Ovary (tissue), 9 donors: Measurements from ENCODE around the gene TOMM22. TPM values are rescaled to one million over a fixed set of nuclear protein-coding genes. Genes with fewer than 3 reads are reported as not detected.
"Not testable (repeated sequence)": the region's sequence is repeated elsewhere in the genome, so short reads cannot be mapped to it uniquely, and the experiment has no call there.

Experiments used
- DNase-seq, 5 donors: peaks; one replicate each; pipeline ENCODE4 v3.0.0-alpha.2; 2019 to 2020
- H3K27ac ChIP-seq, 2 donors: fragments of 200-600 bp; one replicate each; pipeline versions ENCODE4 v1.5.1 to v1.8.0; 2019 to 2022
- H3K27me3 ChIP-seq: fragments of 200-600 bp; one replicate; pipeline ENCODE4 v1.8.0; 2022
- H3K36me3 ChIP-seq: fragments of 200-600 bp; sonication (generic); one replicate; pipeline ENCODE4 v1.5.1; 2019
- H3K4me1 ChIP-seq: one replicate; pipeline ENCODE4 v1.8.1; 2013; ENCODE audit warnings: mild to moderate bottlenecking, moderate library complexity; ENCODE audit not compliant: insufficient read depth
- H3K4me3 ChIP-seq: fragments of 200-600 bp; sonication (generic); one replicate; pipeline ENCODE4 v1.5.1; 2017
- H3K9me3 ChIP-seq, 2 donors: fragments of 200-600 bp in 1 of 2; sonication (generic) in 1 of 2; one replicate each; pipeline versions ENCODE4 v1.5.1 to v1.8.1; 2013 to 2019; ENCODE audit warnings: mild to moderate bottlenecking in 1 of 2, moderate library complexity in 1 of 2
- EP300 ChIP-seq: sonication (generic); formaldehyde crosslinking; IDR thresholded peaks from one replicate; pipeline ENCODE4 v1.6.1; 2017; ENCODE audit warnings: antibody characterized with exemption
- POLR2A ChIP-seq: fragments of 450-650 bp; IDR thresholded peaks from one replicate; pipeline ENCODE4 v1.6.1; 2017; ENCODE audit warnings: antibody characterized with exemption, mild to moderate bottlenecking, moderate library complexity
- WGBS, 3 donors: extraction: QIAGEN DNeasy Blood & Tissue Kit in 1 of 3; methylation state at CpG; one replicate each; pipeline versions ENCODE4 v1.1.5 to v1.1.7; 2013 to 2017; 5-methylcytosine and 5-hydroxymethylcytosine counted together
- intact Hi-C, 4 donors: fragments of 100-400 bp; cut with DNase I; formaldehyde crosslinking; loops; one replicate each; pipeline versions ENCODE4 v1.11.0 to v1.15.1; 2022 to 2023
- polyA plus RNA-seq, 2 donors: library from polyadenylated mRNA; stranded (reverse); fragments of 200-250 nt in 1 of 2; fragments of 350-450 nt in 1 of 2; fragmentation: Illumina TruSeq in 1 of 2; extraction: RNeasy Lipid Tissue Mini Kit (QIAGEN cat#74804) in 1 of 2; gene quantifications; one replicate each; pipeline ENCODE4 v1.2.3, GENCODE V29; 2013 to 2014
- total RNA-seq, 7 donors: library from RNA; depleted of rRNA in 2 of 7; stranded (reverse); fragments of >200 nt in 2 of 7; fragmentation: NEBNext Ultra II Directional in 3 of 7; extraction: Animal tissue kit (Norgen Biotek cat#: 25700) in 3 of 7; gene quantifications; one replicate each; pipeline versions ENCODE4 v1.1.0 to v1.2.4, GENCODE V29; 2016 to 2023
- TF ChIP-seq, protein P1 (sequence below), 3 donors: fragments of 450-650 bp in 2 of 3; fragments of 200-600 bp in 1 of 3; IDR thresholded peaks; one replicate each; pipeline versions ENCODE4 v1.5.1 to v1.8.0; 2016 to 2022; ENCODE audit warnings: antibody characterized with exemption in 3 of 3, mild to moderate bottlenecking in 1 of 3
- donor health status: DM: no; HTN: no; CAD: no; lungs with moderate emphysema.
- donor health status: DM: no; HTN: no; CAD: no.
- donor health status: Bipolar disorder and iron deficiency.
- donor health status: DM: yes; HTN: yes; CAD: no.
- donor health status: DM: no; HTN: no; CAD: no.
- donor health status: DM: yes; HTN: yes; CAD: no.

The TOMM22 gene
- total and polyA plus RNA-seq, 9 donors, result 30.0 to 96.3 (median 57.7) TPM

GRCh38 chr22:38641476-38642040 lies 40.2 kb upstream of the TOMM22 start:
- WGBS, 3 donors, result 91 to 93% (median 92%) methylated on average over 13 of the region's 13 CpGs
- no peak for DNase-seq
- intact Hi-C loops, result no loop called here
- no peaks in the 10 kb centered on the region for H3K36me3 ChIP-seq
- no peaks in the 10 kb centered on the region for H3K9me3 ChIP-seq
- no peak overlapping the region for H3K4me3 ChIP-seq
- no peak overlapping the region for H3K27ac ChIP-seq
- no peak for TF ChIP-seq POLR2A
- TF ChIP-seq, protein P1, sequence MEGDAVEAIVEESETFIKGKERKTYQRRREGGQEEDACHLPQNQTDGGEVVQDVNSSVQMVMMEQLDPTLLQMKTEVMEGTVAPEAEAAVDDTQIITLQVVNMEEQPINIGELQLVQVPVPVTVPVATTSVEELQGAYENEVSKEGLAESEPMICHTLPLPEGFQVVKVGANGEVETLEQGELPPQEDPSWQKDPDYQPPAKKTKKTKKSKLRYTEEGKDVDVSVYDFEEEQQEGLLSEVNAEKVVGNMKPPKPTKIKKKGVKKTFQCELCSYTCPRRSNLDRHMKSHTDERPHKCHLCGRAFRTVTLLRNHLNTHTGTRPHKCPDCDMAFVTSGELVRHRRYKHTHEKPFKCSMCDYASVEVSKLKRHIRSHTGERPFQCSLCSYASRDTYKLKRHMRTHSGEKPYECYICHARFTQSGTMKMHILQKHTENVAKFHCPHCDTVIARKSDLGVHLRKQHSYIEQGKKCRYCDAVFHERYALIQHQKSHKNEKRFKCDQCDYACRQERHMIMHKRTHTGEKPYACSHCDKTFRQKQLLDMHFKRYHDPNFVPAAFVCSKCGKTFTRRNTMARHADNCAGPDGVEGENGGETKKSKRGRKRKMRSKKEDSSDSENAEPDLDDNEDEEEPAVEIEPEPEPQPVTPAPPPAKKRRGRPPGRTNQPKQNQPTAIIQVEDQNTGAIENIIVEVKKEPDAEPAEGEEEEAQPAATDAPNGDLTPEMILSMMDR (IDR thresholded peaks at IDR 0.05), result no peak
- TF ChIP-seq EP300, result no peak
- no peaks in the 10 kb centered on the region for H3K27me3 ChIP-seq
- H3K4me1 ChIP-seq, result no peaks in the 10 kb centered on the region

GRCh38 chr22:38644245-38644644 lies 37.5 kb upstream of the TOMM22 start:
- DNase-seq, H3K4me3 ChIP-seq, H3K36me3 ChIP-seq, H3K9me3 ChIP-seq, H3K27ac ChIP-seq, intact Hi-C loops, H3K4me1 ChIP-seq, H3K27me3 ChIP-seq: not testable (repeated sequence)
- 94 to 96% (median 94%) methylated on average over 5 of the region's 5 CpGs for WGBS, 3 donors

DNA sequence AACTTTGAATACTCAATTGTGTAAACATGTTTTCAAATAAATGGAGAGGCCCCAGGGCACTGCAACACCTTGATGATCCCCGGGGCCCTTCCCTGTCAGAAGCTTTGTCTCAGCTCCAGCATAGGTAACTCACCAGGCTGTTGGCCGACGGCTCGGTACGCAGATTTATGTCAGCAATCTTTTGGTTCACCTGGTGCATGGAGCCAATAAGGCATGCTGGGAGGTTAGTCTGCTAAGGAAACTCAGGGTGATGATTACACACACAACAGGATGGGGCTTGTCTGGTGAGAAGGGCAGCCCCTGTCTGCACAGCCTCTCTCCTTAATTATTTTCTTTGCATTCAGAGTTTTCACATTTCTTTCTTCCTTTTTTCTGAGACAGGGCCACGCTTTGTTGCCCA lies 36.3 kb upstream of the TOMM22 start:
- DNase-seq, result no peak
- intact Hi-C loops, result no loop called here
- H3K27me3 ChIP-seq, result no peaks in the 10 kb centered on the region
- TF ChIP-seq EP300 (no peak), POLR2A (no peak)
- TF ChIP-seq, protein P1 (IDR thresholded peaks at IDR 0.05), result no peak
- no peak overlapping the region for H3K4me3 ChIP-seq
- no peak overlapping the region for H3K27ac ChIP-seq
- H3K36me3 ChIP-seq, result no peaks in the 10 kb centered on the region
- 95 to 97% (median 95%) methylated on average over 6 of the region's 6 CpGs for WGBS, 3 donors
- no peaks in the 10 kb centered on the region for H3K4me1 ChIP-seq
- no peaks in the 10 kb centered on the region for H3K9me3 ChIP-seq

GRCh38 chr22:38649841-38650522 lies 31.8 kb upstream of the TOMM22 start:
- intact Hi-C loops, result no loop called here
- Histone ChIP-seq H3K9me3 (no peaks in the 10 kb centered on the region), H3K27me3 (no peaks in the 10 kb centered on the region), H3K4me3 (no peak overlapping the region), H3K36me3 (no peaks in the 10 kb centered on the region), H3K4me1 (no peaks in the 10 kb centered on the region), H3K27ac (no peak overlapping the region)
- 60 to 75% (median 64%) methylated on average over 5 of the region's 5 CpGs for WGBS, 3 donors
- no peak for DNase-seq
- TF ChIP-seq, protein P1 (IDR thresholded peaks at IDR 0.05), result no peak
- TF ChIP-seq EP300 (no peak), POLR2A (no peak)

- intact Hi-C loops, result no loop called here
- no peak for TF ChIP-seq EP300
- TF ChIP-seq, protein P1 (IDR thresholded peaks at IDR 0.05), result no peak
- TF ChIP-seq POLR2A, result no peak
- peaks cover 5% of the 10 kb centered on the region for H3K4me1 ChIP-seq
- H3K27ac ChIP-seq, result no peak overlapping the region
- no peaks in the 10 kb centered on the region for H3K27me3 ChIP-seq
- no peaks in the 10 kb centered on the region for H3K36me3 ChIP-seq
- H3K9me3 ChIP-seq, result no peaks in the 10 kb centered on the region
- DNase-seq, result no peak
- H3K4me3 ChIP-seq, result no peak overlapping the region
Observed at GRCh38 chr22:38652859-38653258, 28.9 kb upstream of the TOMM22 start.
